WERI-Rb-1 (cell line): ENCODE data around the gene P2RY11.

ENCODE experiments used
- DNase-seq: peaks from one replicate; pipeline ENCODE4 v3.0.0-alpha.2; 2020
- H3K27ac ChIP-seq: fragments of 250-450 bp; sonication (Bioruptor Pico); 2 replicates; pipeline ENCODE4 v1.5.1; 2020; ENCODE audit warnings: mild to moderate bottlenecking, moderate library complexity
- H3K27me3 ChIP-seq: fragments of 250-450 bp; sonication (Bioruptor Pico); 2 replicates; pipeline ENCODE4 v1.5.1; 2021; ENCODE audit warnings: mild to moderate bottlenecking, low read depth, moderate library complexity; ENCODE audit not compliant: insufficient read depth, severe bottlenecking
- H3K36me3 ChIP-seq: fragments of 250-450 bp; sonication (Bioruptor Pico); 2 replicates; pipeline ENCODE4 v1.5.1; 2020; ENCODE audit warnings: mild to moderate bottlenecking, moderate library complexity
- H3K4me3 ChIP-seq: 2 replicates; pipeline ENCODE4 v1.5.1; 2011; ENCODE audit warnings: low read depth, mild to moderate bottlenecking, control low read depth, low read length
- H3K9me3 ChIP-seq: fragments of 250-450 bp; sonication (Bioruptor Pico); 2 replicates; pipeline ENCODE4 v1.5.1; 2021; ENCODE audit warnings: mild to moderate bottlenecking, moderate library complexity; ENCODE audit not compliant: severe bottlenecking
- CTCF ChIP-seq: IDR thresholded peaks from 2 replicates; pipeline ENCODE4 v1.5.1; 2011; ENCODE audit warnings: low read depth, mild to moderate bottlenecking, control low read depth, inconsistent platforms, low read length

P2RY11 gene

GRCh38 chr19:10095948-10096614 lies 15.4 kb upstream of the P2RY11 start:
- no peak for TF ChIP-seq CTCF
- H3K27me3 ChIP-seq, result no peaks in the 10 kb centered on the region
- DNase-seq, result peak; percentile 85
- peak overlapping the region; percentile 35 for H3K4me3 ChIP-seq
- no peaks in the 10 kb centered on the region for H3K36me3 ChIP-seq
- peak overlapping the region; percentile 73 for H3K27ac ChIP-seq
- H3K9me3 ChIP-seq, result no peaks in the 10 kb centered on the region

GRCh38 chr19:10096615-10096963 lies 14.9 kb upstream of the P2RY11 start:
- H3K9me3 ChIP-seq, result no peaks in the 10 kb centered on the region
- DNase-seq, result no peak
- H3K27me3 ChIP-seq, result no peaks in the 10 kb centered on the region
- no peak overlapping the region for H3K4me3 ChIP-seq
- no peaks in the 10 kb centered on the region for H3K36me3 ChIP-seq
- H3K27ac ChIP-seq, result peak overlapping the region; percentile 73
- no peak for TF ChIP-seq CTCF

GRCh38 chr19:10100163-10100785 lies 11.2 kb upstream of the P2RY11 start:
- Histone ChIP-seq H3K27me3 (no peaks in the 10 kb centered on the region), H3K4me3 (no peak overlapping the region), H3K9me3 (no peaks in the 10 kb centered on the region), H3K36me3 (no peaks in the 10 kb centered on the region), H3K27ac (no peak overlapping the region)
- DNase-seq, result no peak
- no peak for TF ChIP-seq CTCF

- H3K4me3 ChIP-seq, result no peak overlapping the region
- no peaks in the 10 kb centered on the region for H3K9me3 ChIP-seq
- no peak for DNase-seq
- H3K27ac ChIP-seq, result no peak overlapping the region
- no peak for TF ChIP-seq CTCF
- H3K27me3 ChIP-seq, result no peaks in the 10 kb centered on the region
- peaks cover 8% of the 10 kb centered on the region for H3K36me3 ChIP-seq
Measured at GRCh38 chr19:10102787-10103236, 8.7 kb upstream of the P2RY11 start.

GRCh38 chr19:10104130-10104513 lies 7.4 kb upstream of the P2RY11 start:
- no peaks in the 10 kb centered on the region for H3K27me3 ChIP-seq
- H3K9me3 ChIP-seq, result no peaks in the 10 kb centered on the region
- H3K4me3 ChIP-seq, result no peak overlapping the region
- TF ChIP-seq CTCF, result no peak
- peaks cover 19% of the 10 kb centered on the region for H3K36me3 ChIP-seq
- no peak for DNase-seq
- H3K27ac ChIP-seq, result no peak overlapping the region
